H1 (cell line): ENCODE results near the gene KLHDC8A. TPM values are rescaled to one million over a fixed set of nuclear protein-coding genes. Genes with fewer than 3 reads are reported as not detected.

ENCODE experiments used
- CTCF ChIP-seq, 3 experiments: IDR thresholded peaks; 1 replicate in 2 of 3; 2 replicates in 1 of 3; pipeline versions ENCODE4 v1.5.1 to v1.6.1; 2011; ENCODE audit warnings: low read length in 3 of 3, mild to moderate bottlenecking in 3 of 3, inconsistent platforms in 2 of 3, low read depth in 1 of 3, moderate library complexity in 1 of 3; ENCODE audit not compliant: insufficient read depth in 1 of 3; ENCODE audit errors: control extremely low read depth in 1 of 3
- E2F6 ChIP-seq: IDR thresholded peaks from 2 replicates; pipeline ENCODE4 v1.6.1; 2012; ENCODE audit warnings: inconsistent platforms
- EGR1 ChIP-seq: IDR thresholded peaks from 2 replicates; pipeline ENCODE4 v1.6.1; 2011; ENCODE audit warnings: low read depth, low read length, borderline replicate concordance
- KDM1A ChIP-seq: fragments of 200-600, 300-600 bp; sonication (generic); IDR thresholded peaks from 2 replicates; pipeline ENCODE4 v1.7.1; 2016; ENCODE audit warnings: mild to moderate bottlenecking, low read length, borderline replicate concordance
- TEAD4 ChIP-seq: IDR thresholded peaks from 2 replicates; pipeline ENCODE4 v1.6.1; 2012; ENCODE audit warnings: low read depth, low read length, inconsistent platforms, mixed read lengths
- polyA plus RNA-seq, 7 experiments: library from polyadenylated mRNA; depleted of rRNA in 3 of 7; stranded (reverse) in 5 of 7; unstranded in 2 of 7; fragments of >200 nt in 5 of 7; fragments of 200-250 nt in 2 of 7; gene quantifications; 1 replicate in 5 of 7; 2 replicates in 1 of 7; 4 replicates in 1 of 7; pipeline versions ENCODE4 v1.2.1 to v1.2.3, GENCODE V29; 2011 to 2013; ENCODE audit warnings: missing spikeins in 2 of 7, mixed read lengths in 2 of 7
- total RNA-seq: library from RNA; stranded (reverse); fragmentation: NEBNext Ultra II Directional; extraction: Animal tissue kit (Norgen Biotek cat#: 25700); gene quantifications from 2 replicates; pipeline ENCODE4 v1.2.1, GENCODE V29; 2021

KLHDC8A gene
- total and polyA plus RNA-seq, 2 of the 8 experiments (the other 6 are each of a cell fraction or from before 2014, with no cell fraction given), result 1.9 to 3.4 TPM

GRCh38 chr1:205381305-205381704, 24.6 kb upstream of the KLHDC8A start (continued):
- TF ChIP-seq E2F6 (no peak), TEAD4 (no peak), CTCF (IDR thresholded peaks at IDR 0.05; ENCODE audit: control extremely low read depth in 1 of 3, insufficient read depth in 1 of 3, low read depth in 1 of 3, low read length in 3 of 3) (no peak), EGR1 (no peak), KDM1A (no peak)
- TF ChIP-seq, all 59 proteins: peak for 0
